Endothelial cell of umbilical vein (primary cell): ENCODE measurements around the gene ROPN1. TPM values are rescaled to one million over a fixed set of nuclear protein-coding genes. Genes with fewer than 3 reads are reported as not detected.

Experiments used
- polyA plus RNA-seq, 4 experiments: library from polyadenylated mRNA; depleted of rRNA in 3 of 4; stranded (reverse) in 3 of 4; unstranded in 1 of 4; fragments of >200 nt; gene quantifications; 2 replicates each; pipeline versions ENCODE4 v1.2.1 to v1.2.3, GENCODE V29; 2011 to 2012; ENCODE audit warnings: missing spikeins in 1 of 4
- total RNA-seq: library from RNA; stranded (reverse); gene quantifications from 2 replicates; pipeline ENCODE4 v1.2.3, GENCODE V29; 2021

Gene ROPN1
- total and polyA plus RNA-seq, 2 donors (not counting 3 experiments of a cell fraction or from before 2014, with no cell fraction given) = not detected

Other genes with a start within 250 kb of the ROPN1 start
- gene MYLK, start 107.8 kb downstream of the ROPN1 start, total RNA-seq = 17.2 and 22.2 TPM in 2 replicates
- 9.2 and 10.0 TPM in 2 replicates for gene MYLK, start 107.8 kb downstream of the ROPN1 start, polyA plus RNA-seq
- gene CCDC14, start 30.9 kb downstream of the ROPN1 start, total RNA-seq = 46.3 and 47.5 TPM in 2 replicates
- 51.7 and 55.3 TPM in 2 replicates for gene CCDC14, start 30.9 kb downstream of the ROPN1 start, polyA plus RNA-seq
- gene KALRN, start 41.2 kb upstream of the ROPN1 start, total RNA-seq = 16.2 and 19.6 TPM in 2 replicates
- gene KALRN, start 41.2 kb upstream of the ROPN1 start, polyA plus RNA-seq = 5.8 and 6.5 TPM in 2 replicates